ENCODE results near the gene TDRD5. TPM values are rescaled to one million over a fixed set of nuclear protein-coding genes. Genes with fewer than 3 reads are reported as not detected.

The TDRD5 gene
- polyA plus RNA-seq, 1 donor from 2014 or later, result not detected

- Histone ChIP-seq H3K4me2 (ENCODE audit: low read length) (no peak overlapping the region), H3K4me3 (ENCODE audit: low read length) (no peak overlapping the region), H3K9me3 (ENCODE audit: low read length) (no peaks in the 10 kb centered on the region), H3K79me2 (replicated peaks; ENCODE audit: insufficient read depth, low read length) (no peaks in the 10 kb centered on the region), H3K36me3 (ENCODE audit: insufficient read depth, low read length) (no peaks in the 10 kb centered on the region), H3K27ac (ENCODE audit: low read length) (no peak overlapping the region), H3K27me3 (ENCODE audit: insufficient read depth, low read depth, low read length) (no peaks in the 10 kb centered on the region), H3K9ac (ENCODE audit: low read length) (no peak overlapping the region), H4K20me1 (ENCODE audit: insufficient read depth) (no peaks in the 10 kb centered on the region), H3F3A (ENCODE audit: insufficient read depth, low read length, poor library complexity, severe bottlenecking) (no peaks in the 10 kb centered on the region), H3K9me2 (ENCODE audit: insufficient read depth, low read length) (no peaks in the 10 kb centered on the region), H2AFZ (ENCODE audit: low read depth, low read length) (no peak overlapping the region)
- TF ChIP-seq TAF1 (IDR thresholded peaks at IDR 0.05; ENCODE audit: low read depth) (no peak), EP300 (conservative IDR thresholded peaks at IDR 0.05; ENCODE audit: poor library complexity, severe bottlenecking) (no peak), POLR2AphosphoS5 (IDR thresholded peaks at IDR 0.05) (no peak), CTCF (IDR thresholded peaks at IDR 0.05; ENCODE audit: poor library complexity, severe bottlenecking) (no peak)
Observed at GRCh38 chr1:179547021-179547535, 44.6 kb upstream of the TDRD5 start.

GRCh38 chr1:179548666-179549367 lies 42.8 kb upstream of the TDRD5 start:
- Histone ChIP-seq H3K27me3 (ENCODE audit: insufficient read depth, low read depth, low read length) (no peaks in the 10 kb centered on the region), H3K9ac (ENCODE audit: low read length) (no peak overlapping the region), H3K9me3 (ENCODE audit: low read length) (no peaks in the 10 kb centered on the region), H3K9me2 (ENCODE audit: insufficient read depth, low read length) (no peaks in the 10 kb centered on the region), H3K4me2 (ENCODE audit: low read length) (no peak overlapping the region), H2AFZ (ENCODE audit: low read depth, low read length) (no peak overlapping the region), H3K36me3 (ENCODE audit: insufficient read depth, low read length) (no peaks in the 10 kb centered on the region), H3K27ac (ENCODE audit: low read length) (no peak overlapping the region), H3K4me3 (ENCODE audit: low read length) (no peak overlapping the region), H3K79me2 (replicated peaks; ENCODE audit: insufficient read depth, low read length) (no peaks in the 10 kb centered on the region), H3F3A (ENCODE audit: insufficient read depth, low read length, poor library complexity, severe bottlenecking) (no peaks in the 10 kb centered on the region), H4K20me1 (ENCODE audit: insufficient read depth) (no peaks in the 10 kb centered on the region)
- TF ChIP-seq SMC3 (conservative IDR thresholded peaks at IDR 0.05; ENCODE audit: poor library complexity), result no peak
- no peak for TF ChIP-seq MXI1 (conservative IDR thresholded peaks at IDR 0.05; ENCODE audit: poor library complexity, severe bottlenecking)
- no peak for TF ChIP-seq RAD21 (conservative IDR thresholded peaks at IDR 0.05)
- no peak for TF ChIP-seq CTCF (IDR thresholded peaks at IDR 0.05; ENCODE audit: poor library complexity, severe bottlenecking)
- TF ChIP-seq TAF1 (IDR thresholded peaks at IDR 0.05; ENCODE audit: low read depth), result no peak
- TF ChIP-seq EZH2 (IDR thresholded peaks at IDR 0.05; ENCODE audit: borderline replicate concordance, insufficient read depth, low read length, poor library complexity, severe bottlenecking), result no peak

GRCh38 chr1:179549368-179549700 lies 42.3 kb upstream of the TDRD5 start:
- no peak for TF ChIP-seq EP300 (conservative IDR thresholded peaks at IDR 0.05; ENCODE audit: poor library complexity, severe bottlenecking)
- no peak for TF ChIP-seq MXI1 (conservative IDR thresholded peaks at IDR 0.05; ENCODE audit: poor library complexity, severe bottlenecking)
- TF ChIP-seq REST (IDR thresholded peaks at IDR 0.05; ENCODE audit: borderline replicate concordance), result no peak
- no peak for TF ChIP-seq CTCF (IDR thresholded peaks at IDR 0.05; ENCODE audit: poor library complexity, severe bottlenecking)
- TF ChIP-seq TAF1 (IDR thresholded peaks at IDR 0.05; ENCODE audit: low read depth), result no peak
- no peak for TF ChIP-seq EZH2 (IDR thresholded peaks at IDR 0.05; ENCODE audit: borderline replicate concordance, insufficient read depth, low read length, poor library complexity, severe bottlenecking)
- TF ChIP-seq RAD21 (conservative IDR thresholded peaks at IDR 0.05), result no peak
- TF ChIP-seq POLR2AphosphoS5 (IDR thresholded peaks at IDR 0.05), result no peak
- TF ChIP-seq SMC3 (conservative IDR thresholded peaks at IDR 0.05; ENCODE audit: poor library complexity), result no peak
- H3K4me3 ChIP-seq (ENCODE audit: low read length), result no peak overlapping the region
- no peak overlapping the region for H3K9ac ChIP-seq (ENCODE audit: low read length)
- no peak overlapping the region for H2AFZ ChIP-seq (ENCODE audit: low read depth, low read length)
- no peak overlapping the region for H3K27ac ChIP-seq (ENCODE audit: low read length)
- H3K4me2 ChIP-seq (ENCODE audit: low read length), result no peak overlapping the region
- no peaks in the 10 kb centered on the region for H3K9me2 ChIP-seq (ENCODE audit: insufficient read depth, low read length)
- no peaks in the 10 kb centered on the region for H4K20me1 ChIP-seq (ENCODE audit: insufficient read depth)
- H3K9me3 ChIP-seq (ENCODE audit: low read length), result no peaks in the 10 kb centered on the region
- no peaks in the 10 kb centered on the region for H3K27me3 ChIP-seq (ENCODE audit: insufficient read depth, low read depth, low read length)
- no peaks in the 10 kb centered on the region for H3K36me3 ChIP-seq (ENCODE audit: insufficient read depth, low read length)
- H3F3A ChIP-seq (ENCODE audit: insufficient read depth, low read length, poor library complexity, severe bottlenecking), result no peaks in the 10 kb centered on the region
- H3K79me2 ChIP-seq (replicated peaks; ENCODE audit: insufficient read depth, low read length), result no peaks in the 10 kb centered on the region
